HG03354 (cell line): ENCODE measurements around the gene LEMD2.

Experiments
- ATAC-seq: cut with Tn5 transposase; IDR thresholded peaks from one replicate; pipeline ENCODE4 v1.9.1; 2021; ENCODE audit warnings: mild to moderate bottlenecking; ENCODE audit not compliant: unreplicated experiment, poor library complexity, severe bottlenecking

Gene LEMD2

GRCh38 chr6:33820784-33821520, 32.0 kb upstream of the LEMD2 start:
- ATAC-seq, result no peak

- no peak for ATAC-seq
Measured at GRCh38 chr6:33820243-33820642, 31.3 kb upstream of the LEMD2 start.

GRCh38 chr6:33819021-33819420, 30.1 kb upstream of the LEMD2 start:
- no peak for ATAC-seq

GRCh38 chr6:33818293-33818692, 29.4 kb upstream of the LEMD2 start:
- no peak for ATAC-seq

- ATAC-seq, result no peak
Measured at GRCh38 chr6:33817489-33817888, 28.6 kb upstream of the LEMD2 start.

GRCh38 chr6:33816911-33817310, 28.0 kb upstream of the LEMD2 start:
- ATAC-seq, result no peak

GRCh38 chr6:33815854-33816253, 26.9 kb upstream of the LEMD2 start:
- ATAC-seq, result no peak

GRCh38 chr6:33813990-33814985, 25.4 kb upstream of the LEMD2 start:
- no peak for ATAC-seq

GRCh38 chr6:33813246-33813904, 24.4 kb upstream of the LEMD2 start:
- no peak for ATAC-seq

- no peak for ATAC-seq
Measured at GRCh38 chr6:33812669-33813068, 23.7 kb upstream of the LEMD2 start.

GRCh38 chr6:33809594-33809993, 20.7 kb upstream of the LEMD2 start:
- no peak for ATAC-seq

- ATAC-seq, result no peak
Measured at GRCh38 chr6:33808641-33809180, 19.8 kb upstream of the LEMD2 start.

- ATAC-seq, result no peak
Measured at GRCh38 chr6:33807606-33808005, 18.7 kb upstream of the LEMD2 start.

- ATAC-seq, result no peak
Measured at GRCh38 chr6:33806841-33807240, 17.9 kb upstream of the LEMD2 start.

GRCh38 chr6:33803571-33804053, 14.7 kb upstream of the LEMD2 start, which contains the start of gene MLN:
Gene MLN, minus strand, starts transcription at chr6:33804003. Its CDS starts 2,840 bp downstream, at chr6:33801163.
- ATAC-seq, result no peak

GRCh38 chr6:33802186-33802958, 13.4 kb upstream of the LEMD2 start:
- no peak for ATAC-seq

GRCh38 chr6:33801611-33802010, 12.7 kb upstream of the LEMD2 start:
- no peak for ATAC-seq

- no peak for ATAC-seq
Measured at GRCh38 chr6:33800248-33800969, 11.5 kb upstream of the LEMD2 start.
